ENCODE data around the gene SERF2.

SERF2 gene

GRCh38 chr15:43776718-43777266 is 15.3 kb upstream of the SERF2 start, which contains the start of gene ELL3:
TSS of gene ELL3 (minus strand) at chr15:43776966. CDS start at chr15:43776901, 65 bp downstream.
- peak within 1 kb of the TSS; percentile 58 for H2AFZ ChIP-seq (ENCODE audit: low read depth, low read length, severe bottlenecking)
- peak within 1 kb of the TSS; percentile 98 for H3K9ac ChIP-seq (ENCODE audit: low read length)
- H3K9me3 ChIP-seq (ENCODE audit: insufficient read depth, low read length), result no peaks in the 10 kb centered on the region
- TF ChIP-seq CTCF (IDR thresholded peaks at IDR 0.05; ENCODE audit: insufficient read depth, low read length, poor library complexity, severe bottlenecking) (no peak), EZH2phosphoT487 (conservative IDR thresholded peaks at IDR 0.05; ENCODE audit: low read length) (no peak)
- H3K79me2 ChIP-seq (ENCODE audit: insufficient read depth, low read length), result peaks cover 27% of the 10 kb centered on the region
- H4K20me1 ChIP-seq (ENCODE audit: low read depth, low read length), result 0 out of 2 replicates have a peak, but pooled peaks cover under 1% of the 10 kb centered on the region
- H3K27me3 ChIP-seq (ENCODE audit: low read length), result no peaks in the 10 kb centered on the region
- peak within 1 kb of the TSS; percentile 76 for H3K4me3 ChIP-seq (ENCODE audit: insufficient read depth, low read length, poor library complexity, severe bottlenecking)
- peak within 1 kb of the TSS; percentile 98 for H3K27ac ChIP-seq (ENCODE audit: low read depth, low read length)
- H3K4me2 ChIP-seq (ENCODE audit: low read depth, low read length, poor library complexity, severe bottlenecking), result peak within 1 kb of the TSS; percentile 100
- H3K36me3 ChIP-seq (ENCODE audit: low read length), result peaks cover 29% of the 10 kb centered on the region
- H3F3A ChIP-seq (ENCODE audit: insufficient read depth), result peaks cover 75% of the 10 kb centered on the region
- H3K9me2 ChIP-seq (replicated peaks; ENCODE audit: insufficient read depth, low read length), result no peaks in the 10 kb centered on the region

GRCh38 chr15:43777267-43777914 is 14.7 kb upstream of the SERF2 start:
- H3K27me3 ChIP-seq (ENCODE audit: low read length), result no peaks in the 10 kb centered on the region
- peak overlapping the region; percentile 98 for H3K27ac ChIP-seq (ENCODE audit: low read depth, low read length)
- TF ChIP-seq CTCF (IDR thresholded peaks at IDR 0.05; ENCODE audit: insufficient read depth, low read length, poor library complexity, severe bottlenecking), result peak; percentile 87
- no peak for TF ChIP-seq EZH2phosphoT487 (conservative IDR thresholded peaks at IDR 0.05; ENCODE audit: low read length)
- H3F3A ChIP-seq (ENCODE audit: insufficient read depth), result peaks cover 73% of the 10 kb centered on the region
- no peaks in the 10 kb centered on the region for H3K9me2 ChIP-seq (replicated peaks; ENCODE audit: insufficient read depth, low read length)
- H3K36me3 ChIP-seq (ENCODE audit: low read length), result peaks cover 24% of the 10 kb centered on the region
- no peaks in the 10 kb centered on the region for H4K20me1 ChIP-seq (ENCODE audit: low read depth, low read length)
- peak overlapping the region; percentile 98 for H3K9ac ChIP-seq (ENCODE audit: low read length)
- no peaks in the 10 kb centered on the region for H3K9me3 ChIP-seq (ENCODE audit: insufficient read depth, low read length)
- H3K4me3 ChIP-seq (ENCODE audit: insufficient read depth, low read length, poor library complexity, severe bottlenecking), result peak overlapping the region; percentile 76
- H3K79me2 ChIP-seq (ENCODE audit: insufficient read depth, low read length), result peaks cover 27% of the 10 kb centered on the region
- H3K4me2 ChIP-seq (ENCODE audit: low read depth, low read length, poor library complexity, severe bottlenecking), result peak overlapping the region; percentile 100
- H2AFZ ChIP-seq (ENCODE audit: low read depth, low read length, severe bottlenecking), result peak overlapping the region; percentile 58

- H3K4me2 ChIP-seq (ENCODE audit: low read depth, low read length, poor library complexity, severe bottlenecking), result peak overlapping the region; percentile 31
These were observed 13.1 kb upstream of the SERF2 start for GRCh38 chr15:43779016-43779415.

More at GRCh38 chr15:43779016-43779415, 13.1 kb upstream of the SERF2 start:
- Histone ChIP-seq H4K20me1 (ENCODE audit: low read depth, low read length) (no peaks in the 10 kb centered on the region), H3K79me2 (ENCODE audit: insufficient read depth, low read length) (peaks cover 27% of the 10 kb centered on the region), H3K27ac (ENCODE audit: low read depth, low read length) (peak overlapping the region; percentile 53), H3K27me3 (ENCODE audit: low read length) (no peaks in the 10 kb centered on the region), H3K9me2 (replicated peaks; ENCODE audit: insufficient read depth, low read length) (no peaks in the 10 kb centered on the region), H2AFZ (ENCODE audit: low read depth, low read length, severe bottlenecking) (no peak overlapping the region), H3F3A (ENCODE audit: insufficient read depth) (peaks cover 58% of the 10 kb centered on the region), H3K9ac (ENCODE audit: low read length) (no peak overlapping the region; the same call in 1 of the 2 replicates), H3K36me3 (ENCODE audit: low read length) (peaks cover 12% of the 10 kb centered on the region), H3K9me3 (ENCODE audit: insufficient read depth, low read length) (no peaks in the 10 kb centered on the region), H3K4me3 (ENCODE audit: insufficient read depth, low read length, poor library complexity, severe bottlenecking) (no peak overlapping the region)
- TF ChIP-seq CTCF (IDR thresholded peaks at IDR 0.05; ENCODE audit: insufficient read depth, low read length, poor library complexity, severe bottlenecking), result no peak
- no peak for TF ChIP-seq EZH2phosphoT487 (conservative IDR thresholded peaks at IDR 0.05; ENCODE audit: low read length)

Data from SU-DHL-6 (cell line).